Thymus (tissue), 11 donors: ENCODE results near the gene FAM89A. TPM values are rescaled to one million over a fixed set of nuclear protein-coding genes. Genes with fewer than 3 reads are reported as not detected.

Experiments
- DNase-seq, 9 donors: peaks; one replicate each; pipeline ENCODE4 v3.0.0-alpha.2; 2013; ENCODE audit warnings: low spot score in 9 of 9, low read depth in 6 of 9, missing footprints in 1 of 9
- H3K27ac ChIP-seq, 2 donors: one replicate each; pipeline ENCODE4 v1.5.1; 2013; ENCODE audit warnings: control low read depth in 1 of 2, low read depth in 1 of 2, low read length in 1 of 2, mild to moderate bottlenecking in 1 of 2, moderate library complexity in 1 of 2
- H3K27me3 ChIP-seq, 2 donors: one replicate each; pipeline ENCODE4 v1.5.1; 2013; ENCODE audit warnings: low read length in 1 of 2; ENCODE audit not compliant: control insufficient read depth in 2 of 2, insufficient read depth in 1 of 2
- H3K36me3 ChIP-seq, 2 donors: one replicate each; pipeline ENCODE4 v1.5.1; 2013; ENCODE audit warnings: low read length in 1 of 2, mild to moderate bottlenecking in 1 of 2, moderate library complexity in 1 of 2; ENCODE audit not compliant: control insufficient read depth in 2 of 2, insufficient read depth in 2 of 2
- H3K4me1 ChIP-seq, 2 donors: one replicate each; pipeline ENCODE4 v1.5.1; 2013; ENCODE audit warnings: low read length in 2 of 2; ENCODE audit not compliant: control insufficient read depth in 2 of 2, insufficient read depth in 2 of 2
- H3K4me3 ChIP-seq, 2 donors: one replicate each; pipeline ENCODE4 v1.5.1; 2013; ENCODE audit warnings: low read length in 2 of 2, control low read depth in 1 of 2, mild to moderate bottlenecking in 1 of 2
- H3K9me3 ChIP-seq, 2 donors: one replicate each; pipeline ENCODE4 v1.5.1; 2013; ENCODE audit warnings: low read length in 1 of 2, mild to moderate bottlenecking in 1 of 2; ENCODE audit not compliant: control insufficient read depth in 2 of 2, insufficient read depth in 1 of 2
- WGBS: extraction: QIAGEN DNeasy Blood & Tissue Kit; methylation state at CpG from one replicate; pipeline ENCODE4 v1.1.7; 2013; 5-methylcytosine and 5-hydroxymethylcytosine counted together
- polyA plus RNA-seq: library from polyadenylated mRNA; stranded (reverse); fragments of 200-250 nt; gene quantifications from one replicate; pipeline ENCODE4 v1.2.3, GENCODE V29; 2013
- total RNA-seq: library from RNA; stranded (reverse); fragments of 120-200 nt; gene quantifications from one replicate; pipeline ENCODE4 v1.2.4, GENCODE V29; 2013
- donor health status: healthy.

FAM89A gene
- total and polyA plus RNA-seq, 2 donors = 3.7 to 12.3 TPM

GRCh38 chr1:230971771-230972170 is 68.3 kb downstream of the FAM89A start:
- H3K4me3 ChIP-seq = no peak overlapping the region
- no peaks in the 10 kb centered on the region for H3K9me3 ChIP-seq
- no peak for DNase-seq
- H3K27me3 ChIP-seq = no peaks in the 10 kb centered on the region
- H3K4me1 ChIP-seq = peaks cover 25 to 32% of the 10 kb centered on the region in 2 donors
- H3K36me3 ChIP-seq = peaks cover 12 to 16% of the 10 kb centered on the region in 2 donors
- H3K27ac ChIP-seq = no peak overlapping the region

DNA sequence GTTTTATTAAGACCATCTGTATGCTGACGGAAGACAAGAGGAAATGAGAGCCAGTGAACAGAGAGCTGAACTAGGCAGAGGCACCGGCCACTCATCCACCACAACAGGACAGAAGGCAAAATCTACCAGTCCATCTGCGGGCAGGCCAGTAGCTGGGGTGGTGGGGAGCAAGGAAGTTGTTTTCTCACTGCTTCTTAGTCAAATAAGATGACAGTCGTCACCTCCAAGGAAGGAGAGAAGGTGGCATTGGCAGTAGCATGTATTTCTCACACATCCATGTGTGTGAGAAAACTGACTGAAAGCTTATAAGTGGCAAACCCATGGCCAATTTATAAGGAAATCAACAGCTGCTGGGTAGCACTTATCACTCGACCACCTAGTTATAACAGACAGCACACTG is 69.6 kb downstream of the FAM89A start:
- Histone ChIP-seq H3K4me1 (peaks cover 19 to 20% of the 10 kb centered on the region in 2 donors), H3K27ac (no peak overlapping the region), H3K36me3 (peaks cover 3 to 7% of the 10 kb centered on the region in 2 donors), H3K9me3 (no peaks in the 10 kb centered on the region), H3K27me3 (no peaks in the 10 kb centered on the region), H3K4me3 (no peak overlapping the region)
- DNase-seq = no peak
- WGBS = 96% methylated on average over 5 of the region's 5 CpGs

Other genes starting within 250 kb of the FAM89A start
- 10.1 TPM for gene C1orf198, start 171.7 kb downstream of the FAM89A start, total RNA-seq
- 14.2 TPM for gene C1orf198, start 171.7 kb downstream of the FAM89A start, polyA plus RNA-seq
- 18.7 TPM for gene TTC13, start 61.4 kb downstream of the FAM89A start, total RNA-seq
- 32.9 TPM for gene TTC13, start 61.4 kb downstream of the FAM89A start, polyA plus RNA-seq
- 21.7 TPM for gene ARV1, start 61.2 kb downstream of the FAM89A start, total RNA-seq
- 32.4 TPM for gene ARV1, start 61.2 kb downstream of the FAM89A start, polyA plus RNA-seq
- gene TRIM67, start 121.8 kb upstream of the FAM89A start, total RNA-seq = 0.05 TPM
- gene TRIM67, start 121.8 kb upstream of the FAM89A start, polyA plus RNA-seq = 0.05 TPM
- 45.9 TPM for gene GNPAT, start 201.0 kb upstream of the FAM89A start, total RNA-seq
- 54.3 TPM for gene GNPAT, start 201.0 kb upstream of the FAM89A start, polyA plus RNA-seq